Fibroblast of lung (primary cell): ENCODE measurements around the gene REX1BD.

Experiments
- EZH2 ChIP-seq: IDR thresholded peaks from 2 replicates; pipeline ENCODE4 v1.5.1; 2012; ENCODE audit warnings: low read length, control low read depth, mild to moderate bottlenecking; ENCODE audit errors: missing control alignments
- TF ChIP-seq, protein P1 (sequence below), 2 donors: IDR thresholded peaks in 1 of 2; conservative IDR thresholded peaks in 1 of 2; 1 replicate in 1 of 2; 2 replicates in 1 of 2; pipeline ENCODE4 v1.5.1; 2011 to 2012; ENCODE audit warnings: low read length in 2 of 2, control low read depth in 1 of 2, inconsistent platforms in 1 of 2, low read depth in 1 of 2, mild to moderate bottlenecking in 1 of 2

DNA sequence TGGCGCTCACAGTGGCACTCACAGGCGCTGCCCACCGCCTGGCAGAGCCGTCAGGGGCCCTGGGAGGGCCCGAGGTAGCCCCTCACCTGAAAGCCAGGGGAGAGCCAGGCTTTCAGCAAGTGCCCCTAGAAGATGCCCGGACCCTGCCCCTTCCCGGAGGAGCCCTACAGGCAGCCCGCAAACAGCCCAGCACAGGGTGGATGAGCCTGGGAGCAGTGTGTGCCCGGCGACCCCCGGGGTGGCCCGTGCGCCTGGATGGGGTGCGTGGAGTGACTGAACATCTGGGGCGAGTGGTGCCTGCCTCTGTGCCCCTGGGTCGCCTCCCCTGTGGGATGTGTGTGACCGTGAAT is 16.6 kb downstream of the REX1BD start:
- TF ChIP-seq, protein P1, sequence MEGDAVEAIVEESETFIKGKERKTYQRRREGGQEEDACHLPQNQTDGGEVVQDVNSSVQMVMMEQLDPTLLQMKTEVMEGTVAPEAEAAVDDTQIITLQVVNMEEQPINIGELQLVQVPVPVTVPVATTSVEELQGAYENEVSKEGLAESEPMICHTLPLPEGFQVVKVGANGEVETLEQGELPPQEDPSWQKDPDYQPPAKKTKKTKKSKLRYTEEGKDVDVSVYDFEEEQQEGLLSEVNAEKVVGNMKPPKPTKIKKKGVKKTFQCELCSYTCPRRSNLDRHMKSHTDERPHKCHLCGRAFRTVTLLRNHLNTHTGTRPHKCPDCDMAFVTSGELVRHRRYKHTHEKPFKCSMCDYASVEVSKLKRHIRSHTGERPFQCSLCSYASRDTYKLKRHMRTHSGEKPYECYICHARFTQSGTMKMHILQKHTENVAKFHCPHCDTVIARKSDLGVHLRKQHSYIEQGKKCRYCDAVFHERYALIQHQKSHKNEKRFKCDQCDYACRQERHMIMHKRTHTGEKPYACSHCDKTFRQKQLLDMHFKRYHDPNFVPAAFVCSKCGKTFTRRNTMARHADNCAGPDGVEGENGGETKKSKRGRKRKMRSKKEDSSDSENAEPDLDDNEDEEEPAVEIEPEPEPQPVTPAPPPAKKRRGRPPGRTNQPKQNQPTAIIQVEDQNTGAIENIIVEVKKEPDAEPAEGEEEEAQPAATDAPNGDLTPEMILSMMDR (conservative IDR thresholded peaks at IDR 0.05 in 1 of 2, IDR thresholded peaks at IDR 0.05 in 1 of 2; ENCODE audit: low read depth in 1 of 2, low read length in 2 of 2): no peak
- TF ChIP-seq EZH2: no peak
